Activated T-helper 17 cell treated with anti-CD3 and anti-CD28 coated beads, Interleukin-2, amount 50 U/mL, for 72 hours (primary cell): ENCODE results near the gene DIAPH3. TPM values are rescaled to one million over a fixed set of nuclear protein-coding genes. Genes with fewer than 3 reads are reported as not detected.

Experiments used
- ATAC-seq: fragments of 150-1000 bp; cut with Tn5 transposase; replicated peaks from 2 replicates; pipeline ENCODE4 v1.10.0; 2021; ENCODE audit warnings: mild to moderate bottlenecking, moderate library complexity
- H3K27ac Mint-ChIP-seq: one replicate; pipeline ENCODE4 v1.8.0; 2022; ENCODE audit warnings: mixed read lengths
- H3K27me3 Mint-ChIP-seq: one replicate; pipeline ENCODE4 v1.8.0; 2022; ENCODE audit warnings: mixed read lengths
- H3K36me3 Mint-ChIP-seq: one replicate; pipeline ENCODE4 v1.8.0; 2022; ENCODE audit warnings: low read depth, mild to moderate bottlenecking, mixed read lengths
- H3K4me1 Mint-ChIP-seq: one replicate; pipeline ENCODE4 v1.8.0; 2022; ENCODE audit warnings: mixed read lengths
- H3K4me3 Mint-ChIP-seq: one replicate; pipeline ENCODE4 v1.8.0; 2022; ENCODE audit warnings: mild to moderate bottlenecking, mixed read lengths
- H3K9me3 Mint-ChIP-seq: one replicate; pipeline ENCODE4 v1.8.0; 2022; ENCODE audit warnings: mixed read lengths
- total RNA-seq, 2 donors: library from RNA; stranded (reverse); gene quantifications; one replicate each; pipeline ENCODE4 v1.2.3, GENCODE V29; 2022

The DIAPH3 gene
- total RNA-seq, 2 donors from 2014 or later = 23.8 to 31.0 TPM

DNA sequence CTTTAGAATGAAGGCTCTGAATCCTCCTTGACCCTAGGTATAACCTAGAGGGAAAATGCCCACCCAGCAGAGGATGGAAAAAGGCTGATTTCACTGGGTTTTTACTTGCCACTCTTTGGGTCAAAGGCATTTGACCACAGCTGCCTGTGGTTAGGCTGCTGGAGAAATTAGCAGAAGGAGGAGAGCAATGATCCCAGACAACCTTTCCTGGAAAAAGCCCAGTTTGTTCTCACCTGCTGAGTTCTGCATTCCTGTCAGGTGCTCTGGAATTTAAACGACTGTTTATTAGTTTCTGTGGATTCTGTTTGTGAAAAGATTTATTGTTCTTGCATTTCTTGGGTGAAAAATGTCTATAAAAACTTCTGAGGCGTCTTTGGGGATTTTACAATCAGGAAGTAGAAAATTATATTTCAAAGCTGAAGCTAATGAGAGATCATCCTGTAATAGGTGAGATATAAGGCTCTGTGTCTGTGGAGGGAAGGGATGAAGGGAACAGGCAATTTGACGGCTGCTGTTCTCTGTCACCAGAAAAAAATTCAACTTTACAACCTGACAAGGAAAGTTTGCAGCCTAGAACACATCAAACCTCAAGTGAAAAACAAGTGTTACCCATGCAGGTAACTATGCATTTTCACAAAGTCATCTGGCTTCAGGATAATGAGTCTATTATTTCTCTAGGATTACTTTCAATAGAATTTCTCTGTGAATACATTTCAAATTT lies 519.7 kb downstream of the DIAPH3 start:
- no peaks in the 10 kb centered on the region for H3K36me3 Mint-ChIP-seq
- peaks cover 8% of the 10 kb centered on the region for H3K27me3 Mint-ChIP-seq

DNA sequence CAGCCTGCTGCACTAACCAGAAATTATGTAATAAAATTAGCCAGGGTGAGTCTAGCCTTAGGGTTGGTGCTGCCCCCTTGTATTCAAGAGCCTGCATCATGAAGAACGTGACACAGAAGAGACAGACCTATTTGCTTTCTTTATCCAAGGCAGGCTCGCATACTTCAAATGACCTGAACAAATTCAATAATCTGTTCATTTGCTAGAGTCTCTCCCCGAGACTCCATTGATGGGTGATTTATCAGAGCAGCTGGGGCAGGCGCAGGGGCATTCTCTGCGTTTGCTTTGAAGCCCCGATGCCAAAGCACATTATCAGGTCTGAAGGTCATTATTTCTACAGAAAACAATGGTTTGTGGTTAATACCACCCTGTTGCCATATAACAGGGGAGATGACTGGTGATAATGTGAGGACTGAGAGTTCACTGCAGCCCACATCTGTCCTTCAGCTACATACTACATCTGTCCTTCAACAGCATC lies 520.3 kb downstream of the DIAPH3 start:
- no peaks in the 10 kb centered on the region for H3K36me3 Mint-ChIP-seq
- no peaks in the 10 kb centered on the region for H3K9me3 Mint-ChIP-seq
- peaks cover 8% of the 10 kb centered on the region for H3K27me3 Mint-ChIP-seq
- H3K4me1 Mint-ChIP-seq = no peaks in the 10 kb centered on the region
- H3K27ac Mint-ChIP-seq = no peak overlapping the region
- no peak overlapping the region for H3K4me3 Mint-ChIP-seq
- no peak for ATAC-seq

More for the DNA sequence above, 519.7 kb downstream of the DIAPH3 start:
- H3K4me3 Mint-ChIP-seq = no peak overlapping the region
- ATAC-seq = no peak
- no peaks in the 10 kb centered on the region for H3K9me3 Mint-ChIP-seq
- no peak overlapping the region for H3K27ac Mint-ChIP-seq
- H3K4me1 Mint-ChIP-seq = no peaks in the 10 kb centered on the region

DNA sequence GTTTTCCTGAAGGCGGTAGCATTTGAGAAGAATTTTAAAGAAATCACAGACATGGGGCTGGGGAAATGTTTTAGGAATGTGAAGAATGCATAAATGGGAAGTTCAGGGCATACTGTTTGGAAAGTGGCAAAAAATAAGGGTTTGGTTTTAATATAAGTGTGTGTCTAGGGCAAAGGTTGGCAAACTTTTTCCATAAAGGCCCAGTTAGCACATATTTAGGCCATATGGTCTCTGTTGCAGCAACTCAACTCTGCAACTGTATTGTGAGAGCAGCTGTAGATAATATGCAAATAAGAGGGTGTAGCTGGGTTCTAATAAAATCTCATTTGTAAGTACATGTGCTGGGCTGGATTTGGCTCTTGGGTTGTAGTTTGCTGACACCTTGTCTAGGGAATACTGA lies 521.9 kb downstream of the DIAPH3 start:
- no peak overlapping the region for H3K27ac Mint-ChIP-seq
- no peak overlapping the region for H3K4me3 Mint-ChIP-seq
- H3K36me3 Mint-ChIP-seq = no peaks in the 10 kb centered on the region
- H3K4me1 Mint-ChIP-seq = no peaks in the 10 kb centered on the region
- no peak for ATAC-seq
- peaks cover 8% of the 10 kb centered on the region for H3K27me3 Mint-ChIP-seq
- no peaks in the 10 kb centered on the region for H3K9me3 Mint-ChIP-seq

DNA sequence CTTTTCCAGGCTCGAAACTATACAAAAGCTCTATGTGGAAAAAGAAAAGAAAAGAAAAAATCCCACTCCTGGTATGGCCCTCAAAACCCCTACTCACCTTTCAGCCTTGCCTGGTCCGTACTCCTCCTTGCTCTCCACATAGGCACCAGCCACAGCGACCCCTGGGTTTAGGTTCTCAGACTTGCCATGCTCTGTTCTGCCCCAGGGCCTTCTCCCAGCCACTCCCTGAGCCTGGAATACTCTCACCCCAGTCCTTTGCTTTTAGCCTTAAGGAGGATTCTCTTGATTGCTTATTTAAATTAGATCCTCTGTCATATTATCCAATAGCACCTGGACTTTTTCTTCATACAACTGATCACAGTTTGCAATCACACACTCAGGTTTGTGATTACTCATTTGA lies 522.5 kb downstream of the DIAPH3 start:
- ATAC-seq = no peak
- Mint-ChIP-seq H3K27ac (no peak overlapping the region), H3K4me1 (no peaks in the 10 kb centered on the region), H3K36me3 (no peaks in the 10 kb centered on the region), H3K4me3 (no peak overlapping the region), H3K27me3 (peaks cover 8% of the 10 kb centered on the region), H3K9me3 (no peaks in the 10 kb centered on the region)

DNA sequence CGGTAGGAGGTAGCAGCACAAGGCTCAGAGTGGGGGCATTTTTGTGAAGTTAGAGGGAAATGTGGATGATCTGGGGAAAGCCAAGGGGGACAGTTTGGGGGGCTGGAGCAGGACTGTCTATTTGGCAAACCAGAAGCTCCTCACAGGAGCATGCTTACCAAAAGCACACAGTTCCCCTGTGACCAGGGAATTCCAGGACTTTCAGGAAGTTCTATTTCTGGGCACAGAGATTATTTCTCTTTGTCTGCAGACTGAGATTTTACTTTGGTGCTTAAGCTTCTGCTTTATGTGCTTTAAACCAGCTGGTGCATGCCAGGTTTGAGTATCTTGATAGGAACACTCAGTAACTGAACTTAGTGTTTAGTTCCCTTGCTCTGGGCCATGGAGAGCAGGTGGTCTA lies 525.3 kb downstream of the DIAPH3 start:
- no peaks in the 10 kb centered on the region for H3K4me1 Mint-ChIP-seq
- H3K9me3 Mint-ChIP-seq = no peaks in the 10 kb centered on the region
- H3K27ac Mint-ChIP-seq = no peak overlapping the region
- no peaks in the 10 kb centered on the region for H3K36me3 Mint-ChIP-seq
- H3K27me3 Mint-ChIP-seq = peaks cover 8% of the 10 kb centered on the region
- ATAC-seq = no peak
- H3K4me3 Mint-ChIP-seq = no peak overlapping the region

DNA sequence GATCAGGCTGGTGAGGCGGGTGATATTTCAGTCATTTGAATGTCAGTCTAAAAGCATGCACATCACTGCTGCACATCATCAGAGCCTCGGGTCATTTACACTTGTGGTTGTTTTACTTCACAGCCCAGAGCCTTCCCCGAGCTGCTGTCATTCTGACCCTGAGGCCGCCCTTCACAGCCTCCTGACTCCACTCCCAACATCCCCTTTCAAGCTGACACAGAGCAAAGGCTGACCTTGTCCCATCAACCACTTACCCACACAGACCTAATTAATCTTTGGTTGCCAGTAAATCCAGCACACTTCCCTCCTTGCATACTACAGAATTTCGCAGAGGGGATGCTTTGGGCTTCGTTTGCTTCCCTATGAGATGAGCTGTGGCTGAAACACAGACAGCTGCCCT lies 528.1 kb downstream of the DIAPH3 start:
- no peak for ATAC-seq
- no peaks in the 10 kb centered on the region for H3K27me3 Mint-ChIP-seq
- H3K4me1 Mint-ChIP-seq = no peaks in the 10 kb centered on the region
- H3K9me3 Mint-ChIP-seq = no peaks in the 10 kb centered on the region
- no peak overlapping the region for H3K27ac Mint-ChIP-seq
- no peak overlapping the region for H3K4me3 Mint-ChIP-seq
- H3K36me3 Mint-ChIP-seq = no peaks in the 10 kb centered on the region

DNA sequence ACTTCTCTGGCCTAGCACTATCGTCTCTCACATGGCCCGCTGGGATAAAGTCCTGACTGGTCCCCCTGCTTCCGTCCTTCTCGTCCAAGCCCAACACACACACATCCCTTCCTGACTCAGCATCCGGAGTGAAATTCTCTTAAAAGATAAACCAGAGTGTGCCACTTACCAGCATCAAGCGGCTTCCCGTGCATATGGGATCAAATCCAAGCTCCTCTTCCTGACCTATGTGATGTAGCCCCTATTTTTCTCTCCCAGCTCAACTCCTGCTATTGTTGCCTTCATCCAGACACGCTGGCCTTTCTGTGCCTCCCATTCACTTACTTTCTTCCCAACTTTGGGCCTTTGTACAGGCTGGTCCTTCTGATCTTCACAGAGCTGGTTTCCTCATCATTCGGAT lies 530.4 kb downstream of the DIAPH3 start:
- Mint-ChIP-seq H3K27me3 (no peaks in the 10 kb centered on the region), H3K4me1 (no peaks in the 10 kb centered on the region), H3K36me3 (no peaks in the 10 kb centered on the region), H3K27ac (no peak overlapping the region), H3K4me3 (no peak overlapping the region), H3K9me3 (no peaks in the 10 kb centered on the region)
- no peak for ATAC-seq

DNA sequence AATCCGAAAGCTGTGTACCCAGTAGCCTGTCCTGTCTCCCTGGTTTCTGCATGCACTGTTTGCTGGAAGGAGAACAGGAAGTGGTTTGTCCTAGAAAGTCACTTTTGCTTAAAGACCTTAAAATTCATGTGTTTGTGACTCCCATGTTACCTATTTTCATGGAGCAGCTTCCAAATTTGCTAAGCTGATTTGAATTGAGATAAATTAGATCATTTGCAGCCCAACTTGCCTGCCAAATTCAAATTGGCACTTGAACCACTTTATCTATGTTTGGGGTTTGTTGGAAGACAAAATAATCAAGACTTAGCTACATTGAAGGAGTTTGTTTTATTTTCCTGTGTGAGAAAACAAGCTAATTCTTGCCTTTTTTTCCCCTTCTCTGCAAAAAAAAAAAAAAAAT lies 532.5 kb downstream of the DIAPH3 start:
- Mint-ChIP-seq H3K4me3 (no peak overlapping the region), H3K4me1 (no peaks in the 10 kb centered on the region), H3K9me3 (no peaks in the 10 kb centered on the region), H3K27me3 (no peaks in the 10 kb centered on the region), H3K36me3 (no peaks in the 10 kb centered on the region), H3K27ac (no peak overlapping the region)
- no peak for ATAC-seq

DNA sequence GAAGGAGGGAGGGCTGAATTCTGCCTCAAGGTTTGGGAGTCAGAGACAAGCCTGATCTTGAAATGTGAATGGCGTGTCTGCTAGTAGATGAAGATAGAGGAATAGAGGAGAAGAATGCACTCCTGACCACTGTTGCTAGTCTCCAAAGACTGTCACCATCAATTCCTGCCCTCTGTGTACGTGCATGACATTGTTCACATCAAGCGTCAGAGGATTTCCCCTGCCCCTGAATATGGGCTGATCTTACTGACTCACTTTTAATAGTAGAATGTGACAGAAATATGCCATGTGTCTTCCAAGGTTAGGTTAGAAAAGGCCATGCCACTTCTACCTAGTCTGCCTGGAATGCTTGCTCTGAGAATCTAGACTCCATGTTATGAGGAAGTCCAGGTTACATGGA lies 538.6 kb downstream of the DIAPH3 start:
- H3K4me1 Mint-ChIP-seq = no peaks in the 10 kb centered on the region
- peaks cover 11% of the 10 kb centered on the region for H3K27me3 Mint-ChIP-seq
- no peak overlapping the region for H3K27ac Mint-ChIP-seq
- H3K36me3 Mint-ChIP-seq = no peaks in the 10 kb centered on the region
- no peak for ATAC-seq
- no peak overlapping the region for H3K4me3 Mint-ChIP-seq
- H3K9me3 Mint-ChIP-seq = no peaks in the 10 kb centered on the region

DNA sequence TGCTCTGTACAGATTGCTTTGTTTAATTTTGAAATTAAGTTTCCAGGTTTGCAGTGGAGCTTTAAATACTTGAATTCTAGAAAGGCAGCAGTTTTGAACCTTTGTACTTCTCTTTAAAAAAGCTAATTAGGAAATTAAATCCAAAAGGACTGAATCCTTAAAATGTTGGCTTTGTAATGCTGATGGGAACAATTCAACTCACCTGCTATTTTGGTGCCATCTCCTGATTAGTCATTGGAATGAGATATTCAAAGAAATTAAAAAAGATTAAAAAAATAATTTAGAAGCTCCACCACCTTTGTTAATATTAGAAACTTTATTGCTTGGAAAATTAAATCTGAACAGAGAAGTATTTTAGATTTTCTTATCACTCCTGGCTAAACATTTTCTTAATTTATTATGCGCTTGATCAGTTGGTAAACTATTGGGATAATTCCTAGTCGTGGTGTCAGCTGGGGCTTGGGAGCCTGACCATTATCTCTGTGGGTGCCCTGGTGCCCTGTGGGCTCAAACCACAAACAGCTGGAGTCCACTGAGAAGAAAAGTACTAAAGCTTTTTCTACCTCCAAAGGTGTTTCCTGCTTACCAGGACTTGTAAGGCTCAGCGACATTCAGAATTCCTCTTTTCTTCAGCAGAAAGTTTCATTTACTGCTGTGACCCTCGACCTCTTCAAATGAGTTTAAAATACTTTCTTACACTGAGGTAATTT lies 540.4 kb downstream of the DIAPH3 start:
- Mint-ChIP-seq H3K27me3 (peaks cover 18% of the 10 kb centered on the region), H3K4me3 (no peak overlapping the region), H3K27ac (no peak overlapping the region), H3K9me3 (peaks cover 12% of the 10 kb centered on the region), H3K36me3 (no peaks in the 10 kb centered on the region), H3K4me1 (no peaks in the 10 kb centered on the region)
- ATAC-seq = no peak

DNA sequence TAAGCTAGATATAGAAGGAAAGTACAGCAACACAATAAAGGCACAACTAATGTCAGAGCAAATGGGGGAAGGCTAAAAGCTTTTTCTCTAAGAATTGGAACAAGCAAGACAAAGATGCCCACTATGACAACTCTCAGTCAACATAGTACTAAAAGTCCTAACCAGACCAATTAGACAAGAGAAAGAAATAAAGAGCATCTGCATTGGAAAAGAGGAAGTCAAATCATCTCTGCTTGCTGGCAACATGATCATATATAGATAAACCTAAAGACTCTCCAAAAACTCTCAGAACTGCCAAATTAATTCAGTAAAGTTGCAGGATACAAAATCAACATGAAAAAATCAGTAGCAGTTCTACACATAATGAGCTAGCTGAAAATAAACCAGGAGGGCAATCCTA lies 542.0 kb downstream of the DIAPH3 start:
- Mint-ChIP-seq H3K4me3 (no peak overlapping the region), H3K9me3 (peaks cover 17% of the 10 kb centered on the region), H3K27ac (no peak overlapping the region), H3K36me3 (no peaks in the 10 kb centered on the region), H3K27me3 (peaks cover 23% of the 10 kb centered on the region), H3K4me1 (no peaks in the 10 kb centered on the region)
- no peak for ATAC-seq

Other genes with a start within 250 kb of the DIAPH3 start
- gene TDRD3, start 233.3 kb upstream of the DIAPH3 start, total RNA-seq = 10 to 100 TPM; 16.7 to 17.3 TPM